Stimulated activated CD4-positive, alpha-beta T cell treated with anti-CD3 and anti-CD28 coated beads, Interleukin-2, amount 100 ng/mL, for 4 hours (primary cell): ENCODE measurements around the gene GJB5.
"Not testable (repeated sequence)": the region's sequence is repeated elsewhere in the genome, so short reads cannot be mapped to it uniquely, and the experiment has no call there.

Experiments used
- DNase-seq: peaks from one replicate; pipeline ENCODE4 v3.0.0-alpha.2; 2020; ENCODE audit warnings: low read depth

GJB5 gene

GRCh38 chr1:34745666-34746065, 9.2 kb upstream of the GJB5 start:
- no peak for DNase-seq

- no peak for DNase-seq
Measured at GRCh38 chr1:34746101-34746500, 8.7 kb upstream of the GJB5 start.

GRCh38 chr1:34746785-34747637, 7.8 kb upstream of the GJB5 start:
- DNase-seq = no peak

- DNase-seq = no peak
Measured at GRCh38 chr1:34747638-34747941, 7.3 kb upstream of the GJB5 start.

GRCh38 chr1:34749992-34750391, 4.9 kb upstream of the GJB5 start:
- no peak for DNase-seq

GRCh38 chr1:34750610-34751009, 4.2 kb upstream of the GJB5 start:
- no peak for DNase-seq

- DNase-seq = no peak
Measured at GRCh38 chr1:34753163-34753562, 1.7 kb upstream of the GJB5 start.

- DNase-seq = no peak
Measured at GRCh38 chr1:34755961-34756360, 1.1 kb downstream of the GJB5 start.

- no peak for DNase-seq
Measured at GRCh38 chr1:34757386-34757785, 2.5 kb downstream of the GJB5 start.

- DNase-seq = no peak
Measured at GRCh38 chr1:34758751-34759150, 3.9 kb downstream of the GJB5 start.

- no peak for DNase-seq
Measured at GRCh38 chr1:34759503-34760357, 4.9 kb downstream of the GJB5 start, which contains the start of gene GJB4. Gene GJB4 (plus strand): TSS chr1:34759740. CDS start chr1:34761255, 1,515 bp downstream.

- no peak for DNase-seq
Measured at GRCh38 chr1:34761176-34761761, 6.4 kb downstream of the GJB5 start.

GRCh38 chr1:34761776-34762307, 7.0 kb downstream of the GJB5 start:
- no peak for DNase-seq

GRCh38 chr1:34762474-34763141, 7.8 kb downstream of the GJB5 start:
- DNase-seq = no peak

- DNase-seq = no peak
Measured at GRCh38 chr1:34763142-34763781, 8.4 kb downstream of the GJB5 start.

GRCh38 chr1:34768856-34769255, 14.0 kb downstream of the GJB5 start:
- DNase-seq = no peak

- no peak for DNase-seq
Measured at GRCh38 chr1:34770891-34771504, 16.2 kb downstream of the GJB5 start.

- DNase-seq = no peak
Measured at GRCh38 chr1:34771573-34772371, 16.9 kb downstream of the GJB5 start.

- not testable (repeated sequence) for DNase-seq
Measured at GRCh38 chr1:34773114-34773513, 18.3 kb downstream of the GJB5 start.

GRCh38 chr1:34774957-34775356, 20.1 kb downstream of the GJB5 start:
- DNase-seq = no peak
